ENCODE data around the gene TPRG1L.

Gene TPRG1L

DNA sequence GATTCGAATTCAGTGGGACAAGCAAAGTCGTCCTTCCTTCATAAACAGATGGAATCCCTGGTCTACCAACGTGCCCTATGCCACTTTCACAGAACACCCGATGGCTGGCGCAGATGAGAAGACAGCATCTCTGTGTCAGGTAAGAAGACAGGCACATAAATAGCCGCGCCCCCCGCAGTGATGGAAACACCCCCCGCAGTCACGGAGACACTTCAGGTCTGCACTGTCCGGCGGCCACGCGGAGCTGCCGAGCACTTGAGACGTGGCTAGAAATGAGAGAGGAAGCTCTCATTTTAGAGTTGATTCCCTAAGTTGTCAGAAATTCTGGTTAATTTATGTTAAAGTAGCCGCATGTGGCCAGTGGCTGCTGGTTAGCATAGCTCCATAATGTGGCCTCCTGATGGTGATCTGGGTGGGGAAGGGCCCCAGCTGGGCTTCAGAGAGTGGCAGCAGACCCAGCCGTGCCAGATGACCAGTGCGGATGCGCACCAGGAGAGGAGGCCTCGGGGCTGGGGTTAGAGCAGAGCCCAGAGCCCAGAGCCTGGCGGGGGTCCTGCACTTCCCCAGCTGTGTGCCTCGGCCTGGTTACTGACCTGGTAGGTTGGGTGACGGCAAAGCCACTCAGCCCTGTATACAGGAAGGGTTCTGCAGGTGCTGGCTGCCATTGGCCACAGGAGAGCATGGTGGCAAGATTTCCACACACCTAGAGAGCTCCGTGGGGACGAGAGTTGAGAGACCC, 2.9 kb downstream of the TPRG1L start:
- Histone ChIP-seq H3K9me3 (ENCODE audit: control insufficient read depth, low read length) (no peaks in the 10 kb centered on the region), H3K4me3 (ENCODE audit: low read length) (no peak overlapping the region), H3K36me3 (ENCODE audit: control insufficient read depth, insufficient read depth, low read length) (peaks cover 8% of the 10 kb centered on the region)

DNA sequence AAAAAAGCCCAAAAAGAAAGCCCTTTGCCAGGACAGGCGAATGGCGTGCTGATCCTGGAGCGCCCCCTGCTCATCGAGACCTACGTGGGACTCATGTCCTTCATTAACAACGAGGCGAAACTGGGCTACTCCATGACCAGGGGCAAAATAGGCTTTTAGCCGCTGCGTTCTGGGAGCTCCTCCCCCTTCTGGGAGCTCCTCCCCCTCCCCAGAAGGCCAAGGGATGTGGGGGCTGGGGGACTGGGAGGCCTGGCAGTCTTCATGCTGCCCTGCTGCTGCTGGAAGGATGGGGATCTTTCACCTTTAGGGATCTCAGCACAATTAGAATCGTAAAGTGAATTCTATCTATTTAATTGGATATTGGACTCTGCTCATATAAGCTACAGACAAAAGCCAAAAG, 3.6 kb downstream of the TPRG1L start:
- Histone ChIP-seq H3K27me3 (ENCODE audit: control insufficient read depth, insufficient read depth, low read length) (no peaks in the 10 kb centered on the region), H3K9ac (ENCODE audit: low read length) (no peak overlapping the region), H3K4me1 (ENCODE audit: control insufficient read depth, insufficient read depth, low read length) (peaks cover 14% of the 10 kb centered on the region), H3K4me3 (ENCODE audit: low read length) (no peak overlapping the region), H3K36me3 (ENCODE audit: control insufficient read depth, insufficient read depth, low read length) (peaks cover 8% of the 10 kb centered on the region), H3K9me3 (ENCODE audit: control insufficient read depth, low read length) (no peaks in the 10 kb centered on the region)

More for the DNA sequence above, 2.9 kb downstream of the TPRG1L start:
- Histone ChIP-seq H3K9ac (ENCODE audit: low read length) (no peak overlapping the region), H3K4me1 (ENCODE audit: control insufficient read depth, insufficient read depth, low read length) (peaks cover 19% of the 10 kb centered on the region), H3K27me3 (ENCODE audit: control insufficient read depth, insufficient read depth, low read length) (no peaks in the 10 kb centered on the region)

DNA sequence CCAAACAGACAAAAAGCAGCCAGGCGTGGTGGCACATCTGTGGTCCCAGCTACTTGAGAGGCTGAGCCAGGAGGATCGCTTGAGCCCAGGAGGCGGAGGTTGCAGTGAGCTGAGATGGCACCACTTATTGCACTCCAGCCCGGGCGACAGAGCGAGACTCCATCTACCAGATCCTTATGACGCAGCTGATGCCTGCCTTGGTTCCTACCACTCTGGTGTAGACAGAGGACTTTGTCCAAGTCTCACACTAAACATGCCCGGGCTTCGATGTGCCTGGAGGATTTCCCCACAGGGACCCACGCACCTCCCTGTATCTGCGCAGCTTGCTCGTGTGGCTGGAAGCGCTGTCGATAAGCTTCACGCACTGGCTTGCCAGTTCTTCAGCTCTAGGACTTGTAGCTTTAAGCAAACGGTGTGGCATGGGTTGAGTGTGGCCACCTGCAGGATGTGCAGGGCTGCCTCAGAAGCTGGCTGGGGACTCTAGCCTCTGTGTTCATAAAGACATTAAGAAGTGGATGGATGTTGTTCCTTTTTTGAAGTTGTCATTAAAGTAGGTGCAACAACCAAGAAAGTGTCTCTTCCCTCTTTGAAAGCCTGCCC, 4.8 kb downstream of the TPRG1L start:
- Histone ChIP-seq H3K9ac (ENCODE audit: low read length) (no peak overlapping the region), H3K36me3 (ENCODE audit: control insufficient read depth, insufficient read depth, low read length) (peaks cover 8% of the 10 kb centered on the region), H3K4me3 (ENCODE audit: low read length) (no peak overlapping the region), H3K27me3 (ENCODE audit: control insufficient read depth, insufficient read depth, low read length) (no peaks in the 10 kb centered on the region), H3K9me3 (ENCODE audit: control insufficient read depth, low read length) (no peaks in the 10 kb centered on the region), H3K4me1 (ENCODE audit: control insufficient read depth, insufficient read depth, low read length) (peaks cover 7% of the 10 kb centered on the region)

DNA sequence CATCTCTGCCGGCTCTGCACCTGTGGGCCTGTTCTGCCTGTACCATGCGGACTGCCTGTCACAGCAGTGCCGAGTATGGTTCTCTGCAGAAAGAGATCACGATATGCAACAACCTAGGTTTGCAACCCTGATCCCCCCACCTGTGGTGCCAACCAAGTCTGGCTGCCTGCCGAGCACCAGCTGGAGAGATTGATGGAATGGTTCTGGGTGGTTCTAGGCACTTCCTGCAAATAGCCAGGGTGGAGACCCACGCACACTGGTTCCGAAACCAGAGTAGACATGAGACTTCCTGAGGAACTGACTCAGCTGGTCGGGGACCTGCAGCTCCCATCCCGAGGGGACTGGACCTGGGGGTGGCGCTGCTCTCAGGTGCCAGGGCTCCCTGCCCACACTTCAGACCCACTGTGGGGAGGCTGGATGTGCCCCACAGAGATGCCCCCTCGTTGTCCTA, 5.4 kb downstream of the TPRG1L start:
- Histone ChIP-seq H3K9ac (ENCODE audit: low read length) (no peak overlapping the region), H3K27me3 (ENCODE audit: control insufficient read depth, insufficient read depth, low read length) (no peaks in the 10 kb centered on the region), H3K9me3 (ENCODE audit: control insufficient read depth, low read length) (no peaks in the 10 kb centered on the region), H3K4me3 (ENCODE audit: low read length) (no peak overlapping the region), H3K4me1 (ENCODE audit: control insufficient read depth, insufficient read depth, low read length) (peaks cover 7% of the 10 kb centered on the region), H3K36me3 (ENCODE audit: control insufficient read depth, insufficient read depth, low read length) (peaks cover 8% of the 10 kb centered on the region)

DNA sequence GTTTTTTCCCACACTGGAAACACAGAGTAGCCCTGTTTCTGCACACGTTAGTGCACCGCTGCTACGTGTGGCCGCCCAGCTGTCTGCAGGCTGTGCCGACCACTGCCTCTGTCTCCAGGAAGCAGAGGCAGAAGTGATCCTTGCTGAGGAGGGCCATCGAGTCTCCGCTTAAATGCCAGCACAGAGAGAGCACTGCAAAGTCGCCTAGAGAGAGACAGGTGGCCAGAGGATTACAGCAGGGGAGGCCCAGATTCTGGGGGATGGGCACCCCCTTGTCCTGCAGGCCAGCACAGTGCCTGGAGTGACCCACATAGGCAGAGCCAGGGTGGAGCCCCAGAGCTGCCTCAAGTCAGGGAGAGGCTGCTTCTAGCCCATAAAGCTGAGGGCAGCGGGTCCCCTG, 6.1 kb downstream of the TPRG1L start:
- Histone ChIP-seq H3K9me3 (ENCODE audit: control insufficient read depth, low read length) (no peaks in the 10 kb centered on the region), H3K36me3 (ENCODE audit: control insufficient read depth, insufficient read depth, low read length) (peaks cover 8% of the 10 kb centered on the region), H3K27me3 (ENCODE audit: control insufficient read depth, insufficient read depth, low read length) (no peaks in the 10 kb centered on the region), H3K4me1 (ENCODE audit: control insufficient read depth, insufficient read depth, low read length) (peaks cover 2% of the 10 kb centered on the region), H3K9ac (ENCODE audit: low read length) (no peak overlapping the region), H3K4me3 (ENCODE audit: low read length) (no peak overlapping the region)

DNA sequence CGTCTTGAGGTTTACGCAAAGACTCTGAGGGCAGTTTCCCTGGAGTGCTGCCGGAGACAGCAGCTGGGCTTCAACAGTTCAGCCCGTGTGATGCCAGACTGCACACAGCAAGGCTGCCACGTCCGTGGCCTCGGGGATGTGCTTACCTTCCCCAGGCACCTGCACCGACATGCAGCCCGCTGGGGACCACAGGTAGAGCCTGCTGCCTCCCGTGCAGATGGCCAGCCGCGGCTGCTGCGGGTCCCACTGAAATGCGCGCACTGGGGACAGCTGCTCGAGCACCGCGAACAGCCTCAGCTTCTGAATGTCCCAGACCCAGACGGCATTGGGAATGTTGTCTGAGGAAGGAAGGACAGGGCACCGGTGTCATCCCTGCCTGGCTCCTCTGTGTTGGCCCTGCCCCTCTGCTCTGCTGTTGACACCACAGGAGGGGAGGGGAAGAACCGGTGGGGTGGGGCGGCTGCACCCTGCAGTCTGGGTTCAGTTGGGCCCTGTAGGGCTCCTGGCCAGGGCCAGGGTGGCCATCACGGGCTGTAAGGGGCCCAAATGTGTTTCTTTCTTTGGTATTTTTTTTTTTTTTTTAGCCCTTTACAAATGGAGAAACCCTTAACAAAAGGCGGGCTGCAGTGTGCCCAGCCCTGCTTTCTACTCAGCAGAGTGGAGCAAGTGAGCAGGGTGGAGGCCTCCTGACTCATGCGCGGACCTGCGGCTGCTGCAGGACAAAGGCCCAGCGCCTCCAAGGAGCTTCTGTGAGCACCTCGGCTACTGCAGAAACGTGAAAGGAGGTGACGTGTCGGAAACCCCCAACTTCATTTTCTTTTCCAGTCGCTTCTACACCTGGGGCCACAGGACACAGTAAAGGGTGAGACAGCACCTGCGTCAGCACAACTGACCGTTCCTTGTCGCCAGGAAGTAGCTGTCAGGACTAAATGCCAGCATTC, 6.8 kb downstream of the TPRG1L start:
- Histone ChIP-seq H3K9me3 (ENCODE audit: control insufficient read depth, low read length) (no peaks in the 10 kb centered on the region), H3K36me3 (ENCODE audit: control insufficient read depth, insufficient read depth, low read length) (peaks cover 8% of the 10 kb centered on the region), H3K9ac (ENCODE audit: low read length) (no peak overlapping the region), H3K4me1 (ENCODE audit: control insufficient read depth, insufficient read depth, low read length) (no peaks in the 10 kb centered on the region), H3K27me3 (ENCODE audit: control insufficient read depth, insufficient read depth, low read length) (no peaks in the 10 kb centered on the region), H3K4me3 (ENCODE audit: low read length) (no peak overlapping the region)

DNA sequence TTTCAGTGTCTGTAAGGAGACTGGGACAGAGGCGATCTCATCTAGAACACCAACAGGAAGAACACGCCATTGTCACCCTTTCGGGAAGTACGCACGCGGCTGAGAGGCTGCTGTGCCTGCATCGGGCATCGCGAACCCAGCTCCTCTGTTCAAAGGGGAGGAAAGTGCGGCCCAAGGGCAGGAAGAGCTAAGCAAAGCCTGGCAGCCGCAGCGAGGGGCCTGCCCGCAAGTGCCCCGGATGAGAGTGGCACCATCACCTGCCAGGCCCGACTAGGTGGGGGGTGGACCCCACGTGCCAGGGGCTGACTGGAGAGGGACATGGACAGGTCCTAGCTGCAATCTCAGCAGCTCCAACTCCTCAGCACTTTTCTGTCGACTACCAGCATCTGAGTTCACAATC, 7.5 kb downstream of the TPRG1L start:
- H3K4me1 ChIP-seq (ENCODE audit: control insufficient read depth, insufficient read depth, low read length), result no peaks in the 10 kb centered on the region
- H3K36me3 ChIP-seq (ENCODE audit: control insufficient read depth, insufficient read depth, low read length), result peaks cover 8% of the 10 kb centered on the region
- H3K9me3 ChIP-seq (ENCODE audit: control insufficient read depth, low read length), result no peaks in the 10 kb centered on the region
- no peak overlapping the region for H3K4me3 ChIP-seq (ENCODE audit: low read length)
- H3K27me3 ChIP-seq (ENCODE audit: control insufficient read depth, insufficient read depth, low read length), result no peaks in the 10 kb centered on the region
- no peak overlapping the region for H3K9ac ChIP-seq (ENCODE audit: low read length)

DNA sequence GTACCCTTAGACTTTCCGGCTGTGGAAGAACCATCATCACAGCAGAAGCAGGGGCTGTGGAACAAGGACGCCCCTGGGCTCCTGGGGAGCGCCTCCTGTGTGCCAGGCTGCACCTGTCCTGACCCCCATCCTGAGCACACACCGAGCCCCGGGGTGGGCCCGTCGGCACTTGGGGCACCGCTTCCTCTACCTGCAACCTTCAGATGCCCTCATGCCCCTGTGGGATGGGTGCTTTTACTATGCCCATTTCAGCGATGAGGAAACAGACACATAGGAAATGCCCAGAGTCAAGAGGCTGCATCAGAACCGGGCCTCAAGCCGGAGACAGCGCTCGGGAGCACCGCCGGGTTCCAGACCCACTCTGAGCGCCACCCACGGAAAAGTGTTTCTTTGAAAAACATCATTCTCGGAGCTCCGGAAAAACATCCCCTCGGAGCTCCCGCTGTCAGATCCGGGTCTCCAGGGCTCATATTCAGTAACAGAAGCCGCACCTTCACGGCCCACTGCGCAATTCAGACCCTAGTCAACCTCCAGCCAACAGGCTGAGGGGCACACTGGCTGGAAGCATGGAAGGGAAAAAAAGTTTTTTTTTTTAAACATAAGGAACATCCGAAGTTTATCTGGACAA, 8.0 kb downstream of the TPRG1L start:
- Histone ChIP-seq H3K9me3 (ENCODE audit: control insufficient read depth, low read length) (no peaks in the 10 kb centered on the region), H3K9ac (ENCODE audit: low read length) (no peak overlapping the region), H3K27me3 (ENCODE audit: control insufficient read depth, insufficient read depth, low read length) (no peaks in the 10 kb centered on the region), H3K4me3 (ENCODE audit: low read length) (no peak overlapping the region), H3K4me1 (ENCODE audit: control insufficient read depth, insufficient read depth, low read length) (no peaks in the 10 kb centered on the region), H3K36me3 (ENCODE audit: control insufficient read depth, insufficient read depth, low read length) (peaks cover 6% of the 10 kb centered on the region)

DNA sequence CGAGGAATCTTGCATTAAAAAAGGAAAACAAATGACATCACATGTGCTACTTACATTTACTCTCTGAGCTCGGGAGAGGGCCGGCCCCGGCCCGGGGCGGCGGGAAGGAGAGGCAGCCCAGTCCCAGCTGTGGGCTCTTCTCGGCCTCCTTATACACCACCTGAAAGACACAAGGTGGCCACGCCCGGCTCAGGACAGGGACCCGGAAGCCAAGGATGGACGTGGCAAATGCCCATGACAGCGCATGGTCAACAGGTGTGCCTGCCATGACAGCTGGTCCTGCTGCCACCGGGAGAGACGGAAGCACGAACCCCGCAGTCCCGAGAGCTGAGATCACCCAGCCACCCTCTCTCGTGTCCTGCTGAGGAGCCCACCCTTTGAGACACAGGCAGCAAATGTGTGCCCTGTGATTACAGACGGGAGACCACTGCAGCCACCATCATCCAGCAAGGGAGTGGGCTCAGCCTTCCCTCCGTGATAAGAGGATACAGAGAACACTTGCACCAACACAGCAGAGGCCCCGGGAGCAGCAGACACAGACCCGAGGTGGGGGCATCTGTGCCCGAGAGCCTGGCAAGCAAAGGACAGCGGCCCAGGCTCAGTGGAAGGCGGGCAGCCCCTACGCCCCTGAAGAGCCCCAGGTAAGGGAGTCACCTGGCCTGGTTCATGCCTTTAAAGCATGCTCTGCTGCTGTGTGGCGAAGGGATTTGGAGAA, 8.7 kb downstream of the TPRG1L start:
- H3K9me3 ChIP-seq (ENCODE audit: control insufficient read depth, low read length), result no peaks in the 10 kb centered on the region
- no peaks in the 10 kb centered on the region for H3K27me3 ChIP-seq (ENCODE audit: control insufficient read depth, insufficient read depth, low read length)
- no peak overlapping the region for H3K4me3 ChIP-seq (ENCODE audit: low read length)
- H3K36me3 ChIP-seq (ENCODE audit: control insufficient read depth, insufficient read depth, low read length), result no peaks in the 10 kb centered on the region
- no peaks in the 10 kb centered on the region for H3K4me1 ChIP-seq (ENCODE audit: control insufficient read depth, insufficient read depth, low read length)
- H3K9ac ChIP-seq (ENCODE audit: low read length), result no peak overlapping the region

DNA sequence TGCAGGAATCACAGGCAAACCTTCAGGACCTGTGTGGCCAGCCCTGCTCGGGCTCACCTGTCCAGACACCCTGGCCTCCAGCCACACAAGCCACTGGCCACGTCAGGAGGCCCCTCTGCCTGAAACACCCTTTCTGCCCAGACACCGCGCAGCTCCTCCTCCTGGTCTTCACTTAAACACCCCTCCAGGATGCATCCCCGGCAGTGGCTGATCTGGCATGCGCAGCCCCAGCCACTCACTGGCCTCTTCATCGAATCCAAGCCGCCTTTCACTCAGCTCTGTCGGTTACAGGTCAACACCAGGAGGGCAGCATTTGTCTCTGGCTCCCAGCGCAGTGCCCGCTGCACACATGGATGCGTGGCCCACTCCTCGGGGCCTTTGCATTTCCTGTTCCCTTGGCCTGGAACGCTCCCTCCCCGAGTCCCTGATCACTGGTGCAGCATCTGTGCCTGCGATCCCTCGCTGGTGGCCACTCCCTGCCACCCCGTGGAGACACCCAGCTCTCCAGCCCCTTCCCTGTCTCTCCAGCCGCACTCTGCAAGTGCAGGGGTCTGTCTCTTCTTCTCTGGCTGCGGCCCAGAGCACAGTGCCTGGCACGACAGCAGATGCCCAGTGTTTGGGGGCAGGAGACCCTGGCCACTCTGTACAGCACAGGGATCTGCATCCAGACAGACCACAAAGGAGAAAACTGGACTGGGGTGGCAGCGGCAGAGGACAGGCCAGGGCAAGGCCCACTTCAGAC, 9.4 kb downstream of the TPRG1L start:
- no peaks in the 10 kb centered on the region for H3K4me1 ChIP-seq (ENCODE audit: control insufficient read depth, insufficient read depth, low read length)
- no peak overlapping the region for H3K4me3 ChIP-seq (ENCODE audit: low read length)
- H3K9me3 ChIP-seq (ENCODE audit: control insufficient read depth, low read length), result no peaks in the 10 kb centered on the region
- no peak overlapping the region for H3K9ac ChIP-seq (ENCODE audit: low read length)
- no peaks in the 10 kb centered on the region for H3K36me3 ChIP-seq (ENCODE audit: control insufficient read depth, insufficient read depth, low read length)
- H3K27me3 ChIP-seq (ENCODE audit: control insufficient read depth, insufficient read depth, low read length), result no peaks in the 10 kb centered on the region

DNA sequence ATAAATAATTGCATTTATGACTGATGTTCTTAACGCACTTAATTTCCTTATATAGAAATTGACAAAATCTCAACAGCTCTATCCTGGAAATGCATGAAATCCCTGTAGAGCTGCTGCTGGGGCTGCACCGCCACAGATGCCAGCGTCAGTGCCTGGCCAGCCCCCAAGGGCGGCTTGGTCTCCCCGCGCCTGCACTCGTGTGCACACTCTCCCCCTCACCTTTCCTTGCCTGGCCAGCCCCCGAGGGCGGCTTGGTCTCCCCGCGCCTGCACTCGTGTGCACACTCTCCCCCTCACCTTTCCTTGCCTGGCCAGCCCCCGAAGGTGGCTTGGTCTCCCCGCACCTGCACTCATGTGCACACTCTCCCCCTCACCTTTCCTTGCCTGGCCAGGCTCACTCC, 11.3 kb downstream of the TPRG1L start:
- H3K4me3 ChIP-seq (ENCODE audit: low read length), result no peak overlapping the region
- H3K9ac ChIP-seq (ENCODE audit: low read length), result no peak overlapping the region
- H3K36me3 ChIP-seq (ENCODE audit: control insufficient read depth, insufficient read depth, low read length), result peaks cover 4% of the 10 kb centered on the region

More for the DNA sequence above, 11.3 kb downstream of the TPRG1L start:
- Histone ChIP-seq H3K4me1 (ENCODE audit: control insufficient read depth, insufficient read depth, low read length) (no peaks in the 10 kb centered on the region), H3K9me3 (ENCODE audit: control insufficient read depth, low read length) (no peaks in the 10 kb centered on the region), H3K27me3 (ENCODE audit: control insufficient read depth, insufficient read depth, low read length) (no peaks in the 10 kb centered on the region)
